NCI-H2029 treated with DMSO at 0.1 percent for 48 hours (cell line): ENCODE results near the gene TXNDC5.
"Not testable (repeated sequence)": the region's sequence is repeated elsewhere in the genome, so short reads cannot be mapped to it uniquely, and the experiment has no call there.

Source experiments
- DNase-seq: peaks from one replicate; lab custom pipeline; 2025; lab: John Stamatoyannopoulos, UW

Gene TXNDC5

GRCh38 chr6:7914311-7914710, 3.7 kb upstream of the TXNDC5 start:
- no peak for DNase-seq

- DNase-seq, result no peak
These were observed 2.3 kb upstream of the TXNDC5 start for GRCh38 chr6:7912736-7913517.

- DNase-seq, result no peak
These were observed 1.4 kb upstream of the TXNDC5 start for GRCh38 chr6:7912024-7912423.

GRCh38 chr6:7911345-7911725, 747 bp upstream of the TXNDC5 start:
- no peak for DNase-seq

- DNase-seq, result no peak
These were observed 312 bp downstream of the TXNDC5 start for GRCh38 chr6:7910298-7910653.

GRCh38 chr6:7909323-7910276, 988 bp downstream of the TXNDC5 start:
- DNase-seq, result no peak

- no peak for DNase-seq
These were observed 3.4 kb downstream of the TXNDC5 start for GRCh38 chr6:7907159-7907558.

- no peak for DNase-seq
These were observed 3.8 kb downstream of the TXNDC5 start for GRCh38 chr6:7906741-7907140.

GRCh38 chr6:7905416-7905815, 5.2 kb downstream of the TXNDC5 start:
- DNase-seq, result no peak

GRCh38 chr6:7904654-7905319, 5.8 kb downstream of the TXNDC5 start:
- DNase-seq, result no peak

- DNase-seq, result no peak
These were observed 6.9 kb downstream of the TXNDC5 start for GRCh38 chr6:7903673-7904072.

- DNase-seq, result no peak
These were observed 7.7 kb downstream of the TXNDC5 start for GRCh38 chr6:7902867-7903266.

- no peak for DNase-seq
These were observed 8.4 kb downstream of the TXNDC5 start for GRCh38 chr6:7902221-7902620.

- DNase-seq, result no peak
These were observed 8.8 kb downstream of the TXNDC5 start for GRCh38 chr6:7901780-7902179.

- no peak for DNase-seq
These were observed 9.5 kb downstream of the TXNDC5 start for GRCh38 chr6:7901056-7901455.

GRCh38 chr6:7900621-7901020, 10.0 kb downstream of the TXNDC5 start:
- DNase-seq, result no peak

GRCh38 chr6:7899889-7900213, 10.7 kb downstream of the TXNDC5 start:
- no peak for DNase-seq

- DNase-seq, result no peak
These were observed 11.3 kb downstream of the TXNDC5 start for GRCh38 chr6:7899101-7899888.

GRCh38 chr6:7898193-7898586, 12.4 kb downstream of the TXNDC5 start:
- DNase-seq, result not testable (repeated sequence)

GRCh38 chr6:7897461-7898192, 13.0 kb downstream of the TXNDC5 start:
- DNase-seq, result no peak

GRCh38 chr6:7896465-7896987, 14.1 kb downstream of the TXNDC5 start:
- DNase-seq, result no peak
